ENCODE measurements around the gene IDH2.
A peak's percentile ranks its signal among the peaks of the same experiment; 100 is the strongest.

IDH2 gene

GRCh38 chr15:90051874-90052273, 50.4 kb downstream of the IDH2 start:
- no peak for DNase-seq (ENCODE audit: low spot score)

DNA sequence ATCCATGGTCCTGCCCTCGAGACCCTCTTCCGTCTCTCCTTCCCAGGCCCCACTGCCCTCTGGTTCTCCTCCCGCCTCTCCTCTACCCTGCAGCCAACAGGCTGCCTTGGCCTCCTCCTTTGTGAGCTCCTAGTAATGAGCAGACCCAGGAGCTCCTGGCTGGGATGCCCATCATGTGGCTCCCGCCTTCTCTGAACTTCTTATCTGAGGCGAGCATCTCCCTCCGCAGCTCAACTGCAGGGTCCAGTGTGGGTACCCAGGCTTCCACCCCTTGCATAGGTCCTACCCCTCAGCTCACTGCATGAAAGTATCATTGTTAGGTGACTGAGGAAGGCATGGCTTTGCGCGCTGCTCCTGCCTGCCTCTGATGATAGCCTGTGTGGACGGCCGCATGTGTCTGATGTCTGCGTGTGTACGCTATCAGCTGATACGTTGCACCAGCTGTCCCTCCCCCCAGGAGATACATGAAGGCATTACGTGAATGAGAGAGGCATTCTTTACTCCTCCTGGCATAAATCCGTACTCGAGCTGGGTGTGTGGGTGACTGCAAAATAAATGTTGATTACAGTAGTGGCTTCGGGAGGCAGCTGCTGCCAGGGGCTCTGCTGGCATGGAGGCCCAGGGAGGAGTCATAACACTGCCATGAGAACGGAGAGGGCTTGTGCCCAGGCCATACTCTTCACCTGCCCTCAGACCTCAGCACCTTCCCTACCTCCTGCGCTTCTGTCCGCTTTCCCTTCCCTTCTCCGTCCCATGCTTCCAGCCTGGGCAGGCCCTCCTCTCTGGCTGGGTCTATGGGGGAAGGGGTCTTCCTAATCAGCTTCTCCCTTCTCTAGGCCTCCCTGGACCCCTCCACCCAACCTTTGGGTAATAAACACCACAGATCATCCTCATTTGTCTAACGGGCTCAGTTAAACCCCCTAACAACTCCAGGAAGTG, 52.3 kb downstream of the IDH2 start:
- no peak for DNase-seq (ENCODE audit: low spot score)
- no peak for TF ChIP-seq CTCF (IDR thresholded peaks at IDR 0.05; ENCODE audit: extremely low read depth, missing control alignments)

More at GRCh38 chr15:90051874-90052273, 50.4 kb downstream of the IDH2 start:
- no peak for TF ChIP-seq CTCF (IDR thresholded peaks at IDR 0.05; ENCODE audit: extremely low read depth, missing control alignments)

- DNase-seq (ENCODE audit: low spot score), result no peak
- no peak for TF ChIP-seq CTCF (IDR thresholded peaks at IDR 0.05; ENCODE audit: extremely low read depth, missing control alignments)
These were observed 53.2 kb downstream of the IDH2 start for GRCh38 chr15:90049030-90049429.

DNA sequence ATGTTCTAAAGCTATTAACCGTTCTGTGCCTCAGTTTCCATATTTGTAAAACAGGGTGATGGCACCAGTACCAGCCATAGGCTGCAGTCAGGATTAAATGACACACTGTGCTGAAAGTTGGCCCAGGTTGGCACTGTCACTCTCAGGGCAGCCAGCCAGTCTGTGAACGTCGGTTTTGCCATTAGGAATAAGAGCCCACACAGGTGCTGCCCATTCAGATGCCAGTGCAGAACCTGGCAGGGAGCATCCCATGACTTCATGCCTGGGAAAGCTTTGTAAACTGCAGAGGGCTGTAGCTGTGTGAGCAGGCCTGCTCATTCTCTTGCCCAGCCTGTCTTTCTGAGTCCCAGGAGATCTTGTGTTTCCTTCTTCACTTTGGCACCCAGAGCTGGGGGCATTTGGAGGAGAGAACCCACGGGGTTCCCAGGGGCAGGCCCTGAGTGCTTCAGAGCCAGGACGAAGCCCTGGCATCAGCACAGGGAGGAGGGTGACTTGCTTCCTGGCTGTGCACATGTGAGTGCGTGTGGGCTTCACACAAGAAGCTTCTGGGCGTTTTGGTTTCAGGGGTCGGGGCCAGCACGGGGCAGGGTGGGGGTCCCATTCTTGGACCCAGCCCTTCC, 54.2 kb downstream of the IDH2 start:
- no peak for DNase-seq (ENCODE audit: low spot score)

DNA sequence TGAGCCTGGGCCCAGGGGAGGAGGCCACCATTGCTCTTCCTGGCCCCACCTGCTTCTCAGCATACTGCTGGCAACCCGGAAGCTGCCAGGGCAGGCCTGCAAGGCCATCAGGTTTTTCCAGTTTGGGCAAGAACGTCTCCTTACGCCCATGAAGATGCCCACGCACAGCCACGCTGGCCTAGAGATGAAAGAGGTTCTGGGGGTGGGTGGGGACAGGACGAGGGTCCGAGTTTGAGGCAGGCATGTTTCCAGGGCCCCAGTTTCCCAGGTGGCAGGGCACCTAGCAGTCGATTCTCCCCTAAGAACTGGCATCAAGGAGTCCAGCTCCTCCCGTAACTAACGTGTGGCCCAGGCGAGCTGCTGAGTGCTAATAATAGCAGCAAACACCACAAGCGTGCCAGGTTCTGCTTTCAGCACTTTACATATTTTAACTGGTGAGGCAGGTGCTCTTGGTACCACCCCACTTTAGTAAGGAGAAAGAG, 55.3 kb downstream of the IDH2 start:
- TF ChIP-seq CTCF (IDR thresholded peaks at IDR 0.05; ENCODE audit: extremely low read depth, missing control alignments), result no peak
- peak; percentile 34 for DNase-seq (ENCODE audit: low spot score)

More for the DNA sequence above, 54.2 kb downstream of the IDH2 start:
- no peak for TF ChIP-seq CTCF (IDR thresholded peaks at IDR 0.05; ENCODE audit: extremely low read depth, missing control alignments)

DNA sequence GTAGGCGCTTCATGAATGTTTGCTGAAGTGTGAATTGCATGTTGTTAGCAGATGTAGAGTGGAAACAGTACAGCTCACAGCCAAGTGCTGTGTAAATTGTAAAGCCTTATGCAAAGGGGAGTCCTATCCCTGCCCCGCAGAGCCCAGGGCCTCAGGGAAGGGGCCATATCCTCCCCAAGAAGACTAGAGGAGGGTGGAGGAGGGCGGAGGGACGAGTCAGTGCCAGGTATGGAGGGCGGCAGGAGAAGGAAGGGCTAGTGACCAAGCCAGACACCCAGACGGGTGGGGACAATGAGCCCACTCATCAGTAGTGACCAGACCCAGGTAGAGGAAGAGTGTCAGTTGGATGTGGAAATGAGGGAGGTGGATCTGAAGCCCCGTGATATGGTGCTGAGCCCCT, 56.0 kb downstream of the IDH2 start:
- no peak for TF ChIP-seq CTCF (IDR thresholded peaks at IDR 0.05; ENCODE audit: extremely low read depth, missing control alignments)
- DNase-seq (ENCODE audit: low spot score), result no peak

DNA sequence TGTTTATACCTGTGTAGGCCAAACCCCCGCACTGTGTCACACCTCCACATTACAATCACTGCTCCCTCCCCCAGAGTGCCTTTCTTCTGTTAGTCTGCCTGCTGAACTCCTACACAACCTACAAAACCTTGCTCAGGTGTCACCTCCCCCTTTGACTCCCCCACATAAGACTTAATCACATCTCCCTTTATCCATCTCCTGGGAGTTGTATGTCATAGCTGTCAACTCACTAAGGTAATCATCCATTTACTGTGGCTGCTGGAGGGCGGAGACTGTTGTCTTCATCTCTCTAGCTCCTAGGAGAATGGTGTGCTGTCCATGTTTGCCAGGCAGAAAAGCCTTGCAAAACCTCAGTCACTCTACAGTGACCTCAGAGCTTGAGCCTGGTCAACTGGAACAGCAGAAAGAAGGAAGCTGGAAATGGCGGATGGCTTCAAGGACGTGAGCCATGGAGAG, 57.3 kb downstream of the IDH2 start:
- TF ChIP-seq CTCF (IDR thresholded peaks at IDR 0.05; ENCODE audit: extremely low read depth, missing control alignments), result no peak
- DNase-seq (ENCODE audit: low spot score), result no peak
